Thyroid gland (tissue), 4 donors: Measurements from ENCODE around the gene FBXL7. TPM values are rescaled to one million over a fixed set of nuclear protein-coding genes. Genes with fewer than 3 reads are reported as not detected.

Source experiments
- DNase-seq, 2 donors: peaks; one replicate each; pipeline ENCODE4 v3.0.0-alpha.2; 2019
- H3K27ac ChIP-seq, 3 donors: fragments of 200-600 bp; sonication (generic); 1 replicate in 2 of 3; 2 replicates in 1 of 3; pipeline ENCODE4 v1.5.1; 2016 to 2019; ENCODE audit warnings: mild to moderate bottlenecking in 1 of 3, moderate library complexity in 1 of 3
- H3K27me3 ChIP-seq: fragments of 200-600 bp; sonication (generic); one replicate; pipeline ENCODE4 v1.5.1; 2019
- H3K36me3 ChIP-seq, 2 donors: fragments of 200-600 bp; sonication (generic); one replicate each; pipeline ENCODE4 v1.5.1; 2016 to 2019
- H3K4me1 ChIP-seq, 2 donors: fragments of 200-600 bp; sonication (generic); one replicate each; pipeline ENCODE4 v1.5.1; 2017 to 2019
- H3K4me3 ChIP-seq, 3 donors: fragments of 200-600 bp; sonication (generic); replicated peaks in 1 of 3; 1 replicate in 2 of 3; 2 replicates in 1 of 3; pipeline ENCODE4 v1.5.1; 2016; ENCODE audit warnings: mild to moderate bottlenecking in 1 of 3
- H3K9me3 ChIP-seq: fragments of 200-600 bp; sonication (generic); one replicate; pipeline ENCODE4 v1.5.1; 2017
- POLR2A ChIP-seq, 2 donors: fragments of 450-650 bp; IDR thresholded peaks; one replicate each; pipeline ENCODE4 v1.6.1; 2017; ENCODE audit warnings: antibody characterized with exemption in 2 of 2, mild to moderate bottlenecking in 2 of 2, moderate library complexity in 1 of 2
- WGBS, 2 donors: methylation state at CpG; one replicate each; pipeline ENCODE4 v1.1.5; 2017; 5-methylcytosine and 5-hydroxymethylcytosine counted together
- intact Hi-C: fragments of 100-400 bp; cut with DNase I; formaldehyde crosslinking; loops from one replicate; pipeline ENCODE4 v1.15.1; 2023
- total RNA-seq, 4 donors: library from RNA; depleted of rRNA; stranded (reverse); fragments of >200 nt; gene quantifications; one replicate each; pipeline ENCODE4 v1.2.3, GENCODE V29; 2016
- TF ChIP-seq, protein P1 (sequence below), 6 experiments: fragments of 200-600 bp in 3 of 6; fragments of 450-650 bp in 3 of 6; sonication (generic) in 3 of 6; IDR thresholded peaks; one replicate each; pipeline ENCODE4 v1.5.1; 2016 to 2019; ENCODE audit warnings: antibody characterized with exemption in 6 of 6, mild to moderate bottlenecking in 2 of 6, inconsistent platforms in 1 of 6, moderate library complexity in 1 of 6

FBXL7 gene
- total RNA-seq, 4 donors from 2014 or later, result 6.4 to 11.8 (median 9.2) TPM

DNA sequence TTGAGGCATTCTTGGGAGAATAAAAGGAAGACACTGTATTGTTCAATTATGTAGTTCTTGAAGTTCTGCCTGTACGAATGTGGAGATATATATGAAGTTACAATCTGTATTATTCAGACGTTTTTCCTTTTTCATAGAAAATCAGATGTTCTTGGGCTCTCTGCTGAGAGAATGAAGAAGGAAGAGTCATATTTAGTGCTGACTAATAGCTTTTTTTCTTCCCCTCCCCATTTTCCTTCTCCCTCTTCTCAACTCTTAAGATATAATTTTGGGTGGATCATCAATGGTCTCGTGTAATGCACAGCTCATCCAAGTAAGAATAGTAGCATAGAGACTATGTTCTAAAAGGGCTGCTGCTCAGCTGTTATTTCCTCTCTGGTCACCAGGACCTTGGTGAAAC is 23.0 kb upstream of the FBXL7 start:
- TF ChIP-seq, protein P1, sequence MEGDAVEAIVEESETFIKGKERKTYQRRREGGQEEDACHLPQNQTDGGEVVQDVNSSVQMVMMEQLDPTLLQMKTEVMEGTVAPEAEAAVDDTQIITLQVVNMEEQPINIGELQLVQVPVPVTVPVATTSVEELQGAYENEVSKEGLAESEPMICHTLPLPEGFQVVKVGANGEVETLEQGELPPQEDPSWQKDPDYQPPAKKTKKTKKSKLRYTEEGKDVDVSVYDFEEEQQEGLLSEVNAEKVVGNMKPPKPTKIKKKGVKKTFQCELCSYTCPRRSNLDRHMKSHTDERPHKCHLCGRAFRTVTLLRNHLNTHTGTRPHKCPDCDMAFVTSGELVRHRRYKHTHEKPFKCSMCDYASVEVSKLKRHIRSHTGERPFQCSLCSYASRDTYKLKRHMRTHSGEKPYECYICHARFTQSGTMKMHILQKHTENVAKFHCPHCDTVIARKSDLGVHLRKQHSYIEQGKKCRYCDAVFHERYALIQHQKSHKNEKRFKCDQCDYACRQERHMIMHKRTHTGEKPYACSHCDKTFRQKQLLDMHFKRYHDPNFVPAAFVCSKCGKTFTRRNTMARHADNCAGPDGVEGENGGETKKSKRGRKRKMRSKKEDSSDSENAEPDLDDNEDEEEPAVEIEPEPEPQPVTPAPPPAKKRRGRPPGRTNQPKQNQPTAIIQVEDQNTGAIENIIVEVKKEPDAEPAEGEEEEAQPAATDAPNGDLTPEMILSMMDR (IDR thresholded peaks at IDR 0.05), result no peak
- TF ChIP-seq POLR2A (IDR thresholded peaks at IDR 0.05), result no peak
- WGBS, 2 donors, result 91 to 93% methylated on average over 3 of the region's 3 CpGs

DNA sequence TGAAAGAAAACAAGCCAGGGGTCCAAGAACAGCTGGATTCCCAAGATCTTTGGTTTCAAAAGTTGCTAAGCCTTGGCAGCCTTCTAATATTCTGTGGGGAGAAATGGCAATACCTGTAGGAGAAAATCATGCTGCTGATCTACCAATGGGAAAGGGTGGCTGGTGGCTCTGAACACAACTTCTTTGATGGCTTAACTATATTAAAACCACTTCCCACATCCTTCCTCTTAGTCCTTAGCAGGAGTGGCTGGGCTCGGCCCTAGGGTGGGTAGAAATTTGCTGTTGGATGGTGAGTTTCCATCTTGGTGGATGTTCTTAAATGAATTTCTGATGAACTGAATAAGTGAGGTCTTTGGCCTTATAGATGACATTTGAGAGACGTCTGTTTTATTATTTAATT is 19.5 kb upstream of the FBXL7 start:
- no peak overlapping the region for H3K4me3 ChIP-seq
- H3K4me1 ChIP-seq, result peaks cover 0 to 4% of the 10 kb centered on the region in 2 donors
- no peaks in the 10 kb centered on the region for H3K36me3 ChIP-seq
- no peaks in the 10 kb centered on the region for H3K27me3 ChIP-seq
- H3K9me3 ChIP-seq, result no peaks in the 10 kb centered on the region
- WGBS, 2 donors, result 85 to 93% methylated on average over 2 of the region's 2 CpGs
- DNase-seq, result no peak
- intact Hi-C loops, result no loop called here
- no peak for TF ChIP-seq POLR2A (IDR thresholded peaks at IDR 0.05)
- TF ChIP-seq, protein P1 (IDR thresholded peaks at IDR 0.05), result no peak
- H3K27ac ChIP-seq, result no peak overlapping the region

More for the DNA sequence above, 23.0 kb upstream of the FBXL7 start:
- intact Hi-C loops, result no loop called here
- Histone ChIP-seq H3K9me3 (no peaks in the 10 kb centered on the region), H3K36me3 (no peaks in the 10 kb centered on the region), H3K4me3 (no peak overlapping the region), H3K27me3 (no peaks in the 10 kb centered on the region), H3K27ac (no peak overlapping the region), H3K4me1 (no peaks in the 10 kb centered on the region)
- no peak for DNase-seq

DNA sequence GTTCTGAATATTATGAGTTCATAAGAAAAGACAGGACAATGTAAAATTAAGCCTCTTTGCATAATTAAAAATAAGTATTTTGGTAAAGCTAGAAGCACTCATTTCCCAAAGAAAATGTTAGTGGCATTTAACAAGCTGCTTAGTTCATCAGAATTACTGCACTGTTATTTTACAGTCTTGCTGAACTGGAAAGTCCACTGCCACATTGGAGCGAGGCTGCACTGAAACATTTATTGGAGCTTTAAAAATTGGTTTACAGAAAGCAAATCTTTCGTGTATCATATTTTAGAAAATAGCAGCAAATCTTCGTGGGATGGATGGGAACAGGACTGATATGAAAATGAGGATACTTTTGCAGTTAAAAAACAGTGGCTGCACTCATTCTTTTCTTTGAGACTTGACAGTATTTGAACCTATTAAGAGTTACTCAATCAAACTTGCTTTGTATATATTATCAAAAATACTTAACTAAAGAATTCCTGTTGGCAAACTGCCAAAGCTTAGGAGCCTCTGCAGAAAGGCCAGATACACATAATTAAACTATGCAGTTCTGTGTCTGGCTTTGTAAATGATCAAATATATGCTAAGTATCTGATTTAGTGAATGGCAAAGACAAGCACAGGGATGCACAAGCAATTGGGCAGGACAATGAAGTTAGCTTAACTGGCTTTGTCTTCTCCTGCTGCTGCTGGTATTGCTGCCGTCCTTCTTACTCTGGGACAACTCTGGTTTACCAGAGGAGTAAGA is 16.5 kb upstream of the FBXL7 start:
- Histone ChIP-seq H3K27ac (no peak overlapping the region), H3K36me3 (no peaks in the 10 kb centered on the region), H3K9me3 (no peaks in the 10 kb centered on the region), H3K4me1 (peaks cover 0 to 4% of the 10 kb centered on the region in 2 donors), H3K4me3 (no peak overlapping the region), H3K27me3 (no peaks in the 10 kb centered on the region)
- no peak for DNase-seq
- 35 to 37% methylated on average over 4 of the region's 4 CpGs for WGBS, 2 donors
- intact Hi-C loops, result no loop called here
- no peak for TF ChIP-seq POLR2A (IDR thresholded peaks at IDR 0.05)
- TF ChIP-seq, protein P1 (IDR thresholded peaks at IDR 0.05), result no peak

DNA sequence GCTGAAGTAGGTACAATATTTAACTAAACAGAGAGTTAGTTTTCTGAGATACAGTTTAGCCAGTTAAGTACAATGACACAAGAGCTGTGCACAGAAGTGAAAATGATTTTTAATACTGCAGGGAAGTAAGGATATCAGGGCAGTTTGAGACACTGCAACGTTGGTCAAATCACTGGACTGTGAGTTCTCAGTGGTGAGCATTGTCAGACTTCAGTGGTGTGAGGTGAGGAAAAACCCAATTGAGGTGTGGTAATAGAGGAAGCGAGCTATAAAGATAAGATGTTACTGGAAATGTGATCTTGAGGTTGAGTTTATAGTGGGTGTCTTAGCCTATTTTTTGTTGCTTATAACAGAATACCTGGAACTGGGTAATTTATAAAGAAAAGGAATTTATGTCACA is 12.8 kb upstream of the FBXL7 start:
- Histone ChIP-seq H3K4me1 (peaks cover 0 to 4% of the 10 kb centered on the region in 2 donors), H3K27ac (no peak overlapping the region), H3K27me3 (no peaks in the 10 kb centered on the region), H3K9me3 (no peaks in the 10 kb centered on the region), H3K36me3 (no peaks in the 10 kb centered on the region), H3K4me3 (no peak overlapping the region)
- no peak for DNase-seq
- 53 to 69% methylated on average over 2 of the region's 2 CpGs for WGBS, 2 donors
- intact Hi-C loops, result no loop called here
- no peak for TF ChIP-seq POLR2A (IDR thresholded peaks at IDR 0.05)
- TF ChIP-seq, protein P1 (IDR thresholded peaks at IDR 0.05), result no peak

DNA sequence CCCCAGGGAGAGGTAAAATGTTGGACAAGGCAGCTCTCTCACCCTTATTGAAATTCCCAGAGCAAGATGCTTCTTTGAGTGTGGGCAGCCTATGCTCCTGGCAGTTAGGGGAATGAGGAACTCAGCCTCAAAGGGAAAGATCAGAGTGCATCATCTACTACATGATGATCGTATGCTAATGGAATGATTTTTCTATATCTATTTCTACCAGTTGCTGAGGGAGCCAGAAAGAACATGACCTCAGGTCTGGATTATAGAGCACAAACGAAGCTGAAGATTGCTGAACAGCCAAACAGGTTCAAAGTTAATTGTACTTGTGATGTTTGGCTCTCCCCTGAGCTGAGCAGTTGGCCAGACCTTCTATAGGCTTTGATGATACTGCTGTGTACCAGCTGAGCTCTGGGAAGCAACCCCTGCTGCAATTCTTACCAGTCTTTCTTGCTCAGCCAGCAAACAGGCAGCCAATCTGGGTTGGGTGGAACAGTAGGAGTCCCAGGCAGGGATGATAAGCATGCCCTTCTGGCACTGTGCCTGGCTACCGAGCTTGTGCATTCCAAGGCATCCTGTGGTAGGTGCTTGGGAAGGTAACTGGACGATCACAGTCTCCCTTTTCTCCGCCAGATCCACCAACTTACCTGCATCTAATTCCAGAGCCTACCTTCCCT is 10.3 kb upstream of the FBXL7 start:
- no peaks in the 10 kb centered on the region for H3K36me3 ChIP-seq
- no peaks in the 10 kb centered on the region for H3K9me3 ChIP-seq
- intact Hi-C loops, result no loop called here
- WGBS, 2 donors, result 55 to 68% methylated on average over 5 of the region's 5 CpGs
- H3K27ac ChIP-seq, result no peak overlapping the region
- H3K4me3 ChIP-seq, result no peak overlapping the region
- no peaks in the 10 kb centered on the region for H3K27me3 ChIP-seq
- no peaks in the 10 kb centered on the region for H3K4me1 ChIP-seq
- TF ChIP-seq, protein P1 (IDR thresholded peaks at IDR 0.05), result no peak
- no peak for DNase-seq
